ENCODE data around the gene MAP4.
"Not testable (repeated sequence)": the region's sequence is repeated elsewhere in the genome, so short reads cannot be mapped to it uniquely, and the experiment has no call there.

MAP4 gene

GRCh38 chr3:47847260-47847659, 169.0 kb downstream of the MAP4 start:
- no peaks in the 10 kb centered on the region for H3K9me3 ChIP-seq (ENCODE audit: control insufficient read depth, low read depth, low read length)
- H3K4me1 ChIP-seq (ENCODE audit: control insufficient read depth, low read depth, low read length), result peaks cover 8% of the 10 kb centered on the region
- peaks cover 86% of the 10 kb centered on the region for H3K36me3 ChIP-seq (ENCODE audit: control insufficient read depth, low read depth, low read length)
- no peak overlapping the region for H3K9ac ChIP-seq (ENCODE audit: low read length)
- H3K4me3 ChIP-seq (ENCODE audit: low read length), result no peak overlapping the region
- H3K27me3 ChIP-seq (ENCODE audit: control insufficient read depth, insufficient read depth, low read length), result no peaks in the 10 kb centered on the region
- H3K27ac ChIP-seq (ENCODE audit: low read length), result no peak overlapping the region

DNA sequence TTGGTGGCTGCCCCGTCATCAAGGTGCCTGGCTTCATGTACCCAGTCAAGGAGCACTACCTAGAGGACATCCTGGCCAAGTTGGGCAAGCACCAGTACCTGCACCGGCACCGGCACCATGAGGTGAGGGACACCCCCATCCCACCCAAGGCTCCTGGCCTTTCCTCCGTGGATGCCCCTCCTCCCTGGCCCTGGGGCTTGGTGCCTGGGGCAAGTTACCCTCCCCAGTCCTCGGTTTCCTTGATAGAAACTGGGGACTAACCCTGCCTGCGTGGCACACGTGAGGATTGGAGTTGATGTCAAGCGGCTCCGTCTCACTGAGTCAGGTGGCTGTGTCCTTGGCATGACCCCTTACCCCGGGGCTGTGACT, 169.4 kb downstream of the MAP4 start:
- Histone ChIP-seq H3K36me3 (ENCODE audit: control insufficient read depth, low read depth, low read length) (peaks cover 86% of the 10 kb centered on the region), H3K4me1 (ENCODE audit: control insufficient read depth, low read depth, low read length) (peaks cover 12% of the 10 kb centered on the region), H3K27ac (ENCODE audit: low read length) (no peak overlapping the region), H3K4me3 (ENCODE audit: low read length) (no peak overlapping the region), H3K27me3 (ENCODE audit: control insufficient read depth, insufficient read depth, low read length) (no peaks in the 10 kb centered on the region), H3K9me3 (ENCODE audit: control insufficient read depth, low read depth, low read length) (no peaks in the 10 kb centered on the region), H3K9ac (ENCODE audit: low read length) (no peak overlapping the region)

GRCh38 chr3:47846186-47846879, 169.9 kb downstream of the MAP4 start:
- no peak overlapping the region for H3K4me3 ChIP-seq (ENCODE audit: low read length)
- H3K27me3 ChIP-seq (ENCODE audit: control insufficient read depth, insufficient read depth, low read length), result no peaks in the 10 kb centered on the region
- no peak overlapping the region for H3K9ac ChIP-seq (ENCODE audit: low read length)
- peaks cover 84% of the 10 kb centered on the region for H3K36me3 ChIP-seq (ENCODE audit: control insufficient read depth, low read depth, low read length)
- no peak overlapping the region for H3K27ac ChIP-seq (ENCODE audit: low read length)
- H3K4me1 ChIP-seq (ENCODE audit: control insufficient read depth, low read depth, low read length), result peaks cover 17% of the 10 kb centered on the region
- H3K9me3 ChIP-seq (ENCODE audit: control insufficient read depth, low read depth, low read length), result no peaks in the 10 kb centered on the region

- Histone ChIP-seq H3K27me3 (ENCODE audit: control insufficient read depth, insufficient read depth, low read length) (no peaks in the 10 kb centered on the region), H3K4me3 (ENCODE audit: low read length) (peak overlapping the region; percentile 5), H3K27ac (ENCODE audit: low read length) (no peak overlapping the region), H3K9ac (ENCODE audit: low read length) (no peak overlapping the region), H3K36me3 (ENCODE audit: control insufficient read depth, low read depth, low read length) (peaks cover 70% of the 10 kb centered on the region), H3K9me3 (ENCODE audit: control insufficient read depth, low read depth, low read length) (no peaks in the 10 kb centered on the region), H3K4me1 (ENCODE audit: control insufficient read depth, low read depth, low read length) (peaks cover 25% of the 10 kb centered on the region)
Observed at GRCh38 chr3:47841786-47842349, 174.3 kb downstream of the MAP4 start.

- Histone ChIP-seq H3K36me3 (ENCODE audit: control insufficient read depth, low read depth, low read length) (peaks cover 63% of the 10 kb centered on the region), H3K9me3 (ENCODE audit: control insufficient read depth, low read depth, low read length) (no peaks in the 10 kb centered on the region), H3K4me3 (ENCODE audit: low read length) (no peak overlapping the region), H3K27me3 (ENCODE audit: control insufficient read depth, insufficient read depth, low read length) (no peaks in the 10 kb centered on the region), H3K9ac (ENCODE audit: low read length) (no peak overlapping the region), H3K4me1 (ENCODE audit: control insufficient read depth, low read depth, low read length) (peaks cover 25% of the 10 kb centered on the region), H3K27ac (ENCODE audit: low read length) (no peak overlapping the region)
Observed at GRCh38 chr3:47838503-47838902, 177.7 kb downstream of the MAP4 start.

DNA sequence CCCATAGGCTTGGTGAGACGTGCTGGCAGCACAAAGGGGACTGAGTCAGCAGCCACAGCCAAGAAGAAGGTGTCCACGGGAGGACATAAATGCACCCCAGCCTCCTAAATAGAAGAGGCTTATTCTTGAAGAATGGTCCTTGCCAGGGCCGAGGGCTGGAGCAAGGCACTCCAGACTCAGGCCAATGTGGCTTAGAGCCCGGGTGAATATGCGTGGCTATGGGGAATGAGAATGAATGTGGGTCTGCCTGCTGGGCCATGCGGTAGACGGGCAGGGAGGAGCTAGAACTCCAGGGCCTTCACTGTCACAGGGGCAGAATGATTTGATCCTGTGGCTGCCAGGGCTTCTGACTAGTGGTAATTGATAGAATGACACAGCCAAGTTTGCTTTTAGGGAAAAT, 179.2 kb downstream of the MAP4 start:
- H3K9me3 ChIP-seq (ENCODE audit: control insufficient read depth, low read depth, low read length), result no peaks in the 10 kb centered on the region
- H3K36me3 ChIP-seq (ENCODE audit: control insufficient read depth, low read depth, low read length), result peaks cover 63% of the 10 kb centered on the region
- no peak overlapping the region for H3K27ac ChIP-seq (ENCODE audit: low read length)
- H3K4me3 ChIP-seq (ENCODE audit: low read length), result no peak overlapping the region
- H3K27me3 ChIP-seq (ENCODE audit: control insufficient read depth, insufficient read depth, low read length), result no peaks in the 10 kb centered on the region
- H3K9ac ChIP-seq (ENCODE audit: low read length), result no peak overlapping the region
- H3K4me1 ChIP-seq (ENCODE audit: control insufficient read depth, low read depth, low read length), result peaks cover 14% of the 10 kb centered on the region

DNA sequence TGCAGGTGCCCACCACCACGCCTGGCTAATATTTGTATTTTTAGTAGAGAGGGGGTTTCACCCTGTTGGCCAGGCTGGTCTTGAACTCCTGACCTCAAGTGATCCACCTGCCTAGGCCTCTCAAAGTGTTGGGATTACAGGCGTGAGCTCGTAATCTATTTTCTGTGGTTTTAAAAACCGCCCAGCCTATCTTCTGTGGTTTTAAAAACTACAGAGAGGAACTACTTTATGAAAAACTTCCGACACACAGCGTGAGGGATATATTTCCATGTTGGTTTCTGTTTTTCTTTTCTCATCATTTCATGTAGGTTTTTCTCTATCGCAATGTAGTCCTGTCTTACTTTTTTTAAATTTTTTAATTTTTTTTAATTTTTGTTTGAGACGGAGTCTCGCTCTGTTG, 186.7 kb downstream of the MAP4 start:
- H3K27me3 ChIP-seq (ENCODE audit: control insufficient read depth, insufficient read depth, low read length); H3K27ac ChIP-seq (ENCODE audit: low read length); H3K9ac ChIP-seq (ENCODE audit: low read length); H3K4me1 ChIP-seq (ENCODE audit: control insufficient read depth, low read depth, low read length); H3K9me3 ChIP-seq (ENCODE audit: control insufficient read depth, low read depth, low read length); H3K4me3 ChIP-seq (ENCODE audit: low read length): not testable (repeated sequence)
- H3K36me3 ChIP-seq (ENCODE audit: control insufficient read depth, low read depth, low read length), result peaks cover 66% of the 10 kb centered on the region

DNA sequence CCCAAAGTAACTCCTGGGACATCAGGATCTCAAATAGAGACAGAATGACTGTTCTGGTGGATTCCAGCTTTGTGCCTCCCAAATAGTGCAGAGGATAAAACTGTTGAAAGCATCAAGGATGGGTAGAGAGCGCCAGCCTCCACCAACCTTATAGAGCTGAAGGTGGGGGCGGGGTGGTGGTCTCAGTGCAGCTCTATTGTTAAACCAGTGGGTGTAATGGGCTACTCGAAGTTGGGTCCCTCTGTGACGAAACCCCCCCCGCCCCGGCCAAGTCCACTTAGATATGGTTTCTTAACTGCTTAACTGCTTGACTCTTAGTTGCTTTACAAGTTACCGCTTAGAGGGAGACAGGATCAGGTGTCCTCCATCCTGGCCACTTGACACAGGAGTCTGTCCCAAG, 190.6 kb downstream of the MAP4 start:
- peaks cover 9% of the 10 kb centered on the region for H3K4me1 ChIP-seq (ENCODE audit: control insufficient read depth, low read depth, low read length)
- no peaks in the 10 kb centered on the region for H3K9me3 ChIP-seq (ENCODE audit: control insufficient read depth, low read depth, low read length)
- H3K4me3 ChIP-seq (ENCODE audit: low read length), result peak overlapping the region; percentile 94
- H3K9ac ChIP-seq (ENCODE audit: low read length), result peak overlapping the region; percentile 91
- H3K27me3 ChIP-seq (ENCODE audit: control insufficient read depth, insufficient read depth, low read length), result no peaks in the 10 kb centered on the region
- H3K27ac ChIP-seq (ENCODE audit: low read length), result peak overlapping the region; percentile 19
- peaks cover 38% of the 10 kb centered on the region for H3K36me3 ChIP-seq (ENCODE audit: control insufficient read depth, low read depth, low read length)

DNA sequence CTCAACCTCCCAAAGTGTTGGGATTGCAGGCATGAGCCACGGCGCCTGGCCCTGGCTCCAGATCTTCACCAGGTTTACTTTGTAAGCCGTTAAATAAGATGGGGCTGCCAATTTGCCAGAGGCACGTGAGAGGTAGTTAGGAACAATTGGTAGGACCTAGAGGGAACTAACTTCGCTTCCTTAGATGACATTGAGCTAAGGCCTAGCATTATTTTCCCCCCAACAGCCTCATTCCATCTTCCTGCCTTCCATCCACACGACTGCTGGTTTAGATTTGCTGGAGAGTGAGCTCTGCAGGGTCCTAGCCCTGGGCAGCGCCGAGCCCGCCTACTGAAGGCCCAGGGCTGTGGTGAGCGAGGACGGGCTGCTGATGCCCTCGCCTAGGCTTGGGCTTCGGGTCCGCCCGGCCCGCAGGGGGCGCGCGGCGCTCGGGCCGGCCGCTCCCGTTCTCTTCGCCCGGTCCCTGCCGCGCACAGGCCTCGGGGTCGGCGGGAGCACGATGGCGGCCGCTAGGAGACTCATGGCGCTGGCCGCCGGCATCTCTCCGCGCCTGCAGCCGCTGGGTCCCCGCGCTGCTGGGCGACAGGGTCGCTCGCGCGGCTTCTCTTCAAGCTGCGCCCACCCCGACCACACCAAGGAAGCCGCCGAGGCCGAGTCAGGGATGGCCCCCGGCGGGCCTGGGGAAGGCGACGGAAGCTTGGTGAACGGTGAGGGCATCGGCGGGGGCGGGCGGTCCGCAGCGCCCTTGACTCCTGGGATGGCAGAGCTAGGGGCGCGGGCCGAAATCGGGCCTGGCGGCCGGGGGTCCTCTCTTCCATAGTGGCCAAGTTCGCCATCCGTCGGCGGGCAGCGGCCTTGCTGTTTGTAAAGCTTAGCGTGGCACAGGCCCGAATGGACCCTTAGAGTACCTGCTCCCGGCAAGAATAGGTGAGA, 191.4 kb downstream of the MAP4 start:
- peak overlapping the region; percentile 91 for H3K9ac ChIP-seq (ENCODE audit: low read length)
- peaks cover 40% of the 10 kb centered on the region for H3K36me3 ChIP-seq (ENCODE audit: control insufficient read depth, low read depth, low read length)
- H3K27me3 ChIP-seq (ENCODE audit: control insufficient read depth, insufficient read depth, low read length), result no peaks in the 10 kb centered on the region
- H3K4me1 ChIP-seq (ENCODE audit: control insufficient read depth, low read depth, low read length), result peaks cover 9% of the 10 kb centered on the region
- peak overlapping the region; percentile 19 for H3K27ac ChIP-seq (ENCODE audit: low read length)
- peak overlapping the region; percentile 94 for H3K4me3 ChIP-seq (ENCODE audit: low read length)
- no peaks in the 10 kb centered on the region for H3K9me3 ChIP-seq (ENCODE audit: control insufficient read depth, low read depth, low read length)

- no peaks in the 10 kb centered on the region for H3K9me3 ChIP-seq (ENCODE audit: control insufficient read depth, low read depth, low read length)
- H3K4me1 ChIP-seq (ENCODE audit: control insufficient read depth, low read depth, low read length), result no peaks in the 10 kb centered on the region
- no peak overlapping the region for H3K4me3 ChIP-seq (ENCODE audit: low read length)
- peaks cover 30% of the 10 kb centered on the region for H3K36me3 ChIP-seq (ENCODE audit: control insufficient read depth, low read depth, low read length)
- H3K27ac ChIP-seq (ENCODE audit: low read length), result no peak overlapping the region
- no peaks in the 10 kb centered on the region for H3K27me3 ChIP-seq (ENCODE audit: control insufficient read depth, insufficient read depth, low read length)
- H3K9ac ChIP-seq (ENCODE audit: low read length), result no peak overlapping the region
Observed at GRCh38 chr3:47817609-47818008, 198.6 kb downstream of the MAP4 start.

DNA sequence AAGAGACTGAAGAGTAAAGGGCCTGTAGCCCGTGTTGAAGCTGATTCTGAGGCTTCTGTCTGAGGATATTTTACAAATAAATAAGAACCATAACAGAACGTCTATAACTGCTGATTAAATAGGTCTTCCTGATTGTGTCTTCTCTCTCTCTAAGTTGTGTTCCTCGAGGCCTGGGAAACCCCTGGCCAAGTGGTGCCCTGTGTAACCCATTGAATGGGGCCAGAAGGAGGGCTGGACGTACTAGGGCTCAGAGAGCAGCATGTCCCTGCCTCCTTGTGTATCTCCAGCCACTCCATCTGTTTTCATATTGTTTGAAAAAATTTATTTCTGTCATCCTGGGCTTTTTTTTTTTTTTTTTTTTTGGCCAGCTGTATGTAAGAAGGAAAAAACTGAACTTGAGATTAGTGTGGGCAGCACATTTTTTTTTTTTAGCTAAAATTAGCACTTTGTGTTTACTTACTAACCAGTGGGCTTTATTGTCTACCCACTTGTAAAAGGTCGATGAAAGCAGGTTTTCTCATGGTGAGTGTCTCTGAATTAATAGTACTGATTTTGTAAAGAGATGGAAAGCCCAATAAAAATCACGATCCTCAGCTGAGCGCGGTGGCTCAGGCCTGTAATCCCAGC, 202.6 kb downstream of the MAP4 start:
- Histone ChIP-seq H3K9me3 (ENCODE audit: control insufficient read depth, low read depth, low read length) (no peaks in the 10 kb centered on the region), H3K9ac (ENCODE audit: low read length) (no peak overlapping the region), H3K36me3 (ENCODE audit: control insufficient read depth, low read depth, low read length) (peaks cover 49% of the 10 kb centered on the region), H3K4me3 (ENCODE audit: low read length) (no peak overlapping the region), H3K4me1 (ENCODE audit: control insufficient read depth, low read depth, low read length) (no peaks in the 10 kb centered on the region), H3K27me3 (ENCODE audit: control insufficient read depth, insufficient read depth, low read length) (no peaks in the 10 kb centered on the region), H3K27ac (ENCODE audit: low read length) (no peak overlapping the region)

Data from iPS-18a (cell line).